Left lung (tissue), 10 donors: ENCODE results near the gene ANKS1B. TPM values are rescaled to one million over a fixed set of nuclear protein-coding genes. Genes with fewer than 3 reads are reported as not detected.

Experiments used
- ATAC-seq: fragments of 200-7000 bp; cut with Tn5 transposase; one replicate; pipeline ENCODE4 v1.9.1; 2020; ENCODE audit warnings: moderate library complexity
- DNase-seq, 4 donors: peaks; one replicate each; pipeline ENCODE4 v3.0.0-alpha.2; 2013 to 2020
- H3K27ac ChIP-seq, 2 donors: fragments of 200-600 bp; sonication (generic) in 1 of 2; one replicate each; pipeline versions ENCODE4 v1.5.0 to v1.8.0; 2020 to 2021
- H3K27me3 ChIP-seq, 2 donors: fragments of 200-600 bp; sonication (generic) in 1 of 2; one replicate each; pipeline versions ENCODE4 v1.5.0 to v1.8.0; 2020 to 2021
- H3K36me3 ChIP-seq, 2 donors: fragments of 200-600 bp; sonication (generic) in 1 of 2; one replicate each; pipeline versions ENCODE4 v1.5.0 to v1.8.0; 2020 to 2021
- H3K4me1 ChIP-seq, 2 donors: fragments of 200-600 bp; one replicate each; pipeline ENCODE4 v1.8.0; 2021
- H3K4me3 ChIP-seq, 2 donors: fragments of 200-600 bp; sonication (generic) in 1 of 2; one replicate each; pipeline versions ENCODE4 v1.5.0 to v1.8.0; 2020 to 2021; ENCODE audit warnings: mild to moderate bottlenecking in 1 of 2
- H3K9me3 ChIP-seq, 2 donors: fragments of 200-600 bp; sonication (generic) in 1 of 2; one replicate each; pipeline versions ENCODE4 v1.5.0 to v1.8.0; 2020 to 2021
- intact Hi-C, 2 donors: fragments of 100-400 bp; cut with DNase I; formaldehyde crosslinking; loops; one replicate each; pipeline versions ENCODE4 v1.11.2 to v1.14.2; 2022
- polyA plus RNA-seq, 6 donors: library from polyadenylated mRNA; unstranded; fragments of 120-200 nt; gene quantifications; one replicate each; pipeline ENCODE4 v1.2.1, GENCODE V29; 2013; ENCODE audit not compliant: insufficient read length in 6 of 6
- total RNA-seq, 2 donors: library from RNA; stranded (reverse); fragmentation: NEBNext Ultra II Directional; extraction: Animal tissue kit (Norgen Biotek cat#: 25700); gene quantifications; one replicate each; pipeline ENCODE4 v1.2.1, GENCODE V29; 2021
- TF ChIP-seq, protein P1 (sequence below), 2 donors: fragments of 200-600 bp; sonication (generic) in 1 of 2; IDR thresholded peaks; one replicate each; pipeline versions ENCODE4 v1.5.0 to v1.8.0; 2021; ENCODE audit warnings: antibody characterized with exemption in 2 of 2
- donor health status: DM: no; HTN: yes; CAD: no.
- donor health status: DM: no; HTN: no; CAD: no.

ANKS1B gene
- total and polyA plus RNA-seq, 8 donors = 4.9 to 31.8 (median 14.9) TPM

- TF ChIP-seq, protein P1, sequence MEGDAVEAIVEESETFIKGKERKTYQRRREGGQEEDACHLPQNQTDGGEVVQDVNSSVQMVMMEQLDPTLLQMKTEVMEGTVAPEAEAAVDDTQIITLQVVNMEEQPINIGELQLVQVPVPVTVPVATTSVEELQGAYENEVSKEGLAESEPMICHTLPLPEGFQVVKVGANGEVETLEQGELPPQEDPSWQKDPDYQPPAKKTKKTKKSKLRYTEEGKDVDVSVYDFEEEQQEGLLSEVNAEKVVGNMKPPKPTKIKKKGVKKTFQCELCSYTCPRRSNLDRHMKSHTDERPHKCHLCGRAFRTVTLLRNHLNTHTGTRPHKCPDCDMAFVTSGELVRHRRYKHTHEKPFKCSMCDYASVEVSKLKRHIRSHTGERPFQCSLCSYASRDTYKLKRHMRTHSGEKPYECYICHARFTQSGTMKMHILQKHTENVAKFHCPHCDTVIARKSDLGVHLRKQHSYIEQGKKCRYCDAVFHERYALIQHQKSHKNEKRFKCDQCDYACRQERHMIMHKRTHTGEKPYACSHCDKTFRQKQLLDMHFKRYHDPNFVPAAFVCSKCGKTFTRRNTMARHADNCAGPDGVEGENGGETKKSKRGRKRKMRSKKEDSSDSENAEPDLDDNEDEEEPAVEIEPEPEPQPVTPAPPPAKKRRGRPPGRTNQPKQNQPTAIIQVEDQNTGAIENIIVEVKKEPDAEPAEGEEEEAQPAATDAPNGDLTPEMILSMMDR (IDR thresholded peaks at IDR 0.05) = no peak
- H3K9me3 ChIP-seq = peaks cover 0 to 3% of the 10 kb centered on the region in 2 donors
- ATAC-seq (no peak), DNase-seq (no peak)
- no peaks in the 10 kb centered on the region for H3K27me3 ChIP-seq
- no peaks in the 10 kb centered on the region for H3K4me1 ChIP-seq
- no peak overlapping the region for H3K27ac ChIP-seq
- no peak overlapping the region for H3K4me3 ChIP-seq
- intact Hi-C loops = no loop called here
- no peaks in the 10 kb centered on the region for H3K36me3 ChIP-seq
These were observed 702.1 kb downstream of the ANKS1B start for GRCh38 chr12:99282624-99283023.

DNA sequence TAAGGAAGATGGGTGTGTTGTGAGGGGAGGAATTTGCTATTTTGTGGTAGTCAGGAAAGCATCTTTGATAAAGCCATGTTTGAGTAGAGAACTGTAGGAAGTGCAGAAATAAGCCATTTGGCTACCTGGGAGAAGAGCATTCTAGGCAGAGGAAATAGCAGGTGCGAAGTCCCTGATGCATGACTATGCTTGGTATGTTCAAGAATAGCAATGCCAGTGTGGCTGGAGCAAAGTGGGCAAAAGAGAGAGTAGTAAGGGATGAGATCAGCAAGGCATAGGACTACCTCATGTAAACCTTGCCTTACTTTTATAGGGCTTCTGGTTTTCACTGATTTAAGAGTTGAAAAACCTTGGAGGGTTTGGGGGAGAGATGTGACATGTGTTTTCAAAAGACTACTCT, 702.6 kb downstream of the ANKS1B start:
- Histone ChIP-seq H3K9me3 (peaks cover 0 to 5% of the 10 kb centered on the region in 2 donors), H3K4me1 (no peaks in the 10 kb centered on the region), H3K4me3 (no peak overlapping the region), H3K36me3 (no peaks in the 10 kb centered on the region), H3K27ac (no peak overlapping the region), H3K27me3 (no peaks in the 10 kb centered on the region)
- ATAC-seq (no peak), DNase-seq (no peak)
- TF ChIP-seq, protein P1 (IDR thresholded peaks at IDR 0.05) = no peak
- intact Hi-C loops = no loop called here

DNA sequence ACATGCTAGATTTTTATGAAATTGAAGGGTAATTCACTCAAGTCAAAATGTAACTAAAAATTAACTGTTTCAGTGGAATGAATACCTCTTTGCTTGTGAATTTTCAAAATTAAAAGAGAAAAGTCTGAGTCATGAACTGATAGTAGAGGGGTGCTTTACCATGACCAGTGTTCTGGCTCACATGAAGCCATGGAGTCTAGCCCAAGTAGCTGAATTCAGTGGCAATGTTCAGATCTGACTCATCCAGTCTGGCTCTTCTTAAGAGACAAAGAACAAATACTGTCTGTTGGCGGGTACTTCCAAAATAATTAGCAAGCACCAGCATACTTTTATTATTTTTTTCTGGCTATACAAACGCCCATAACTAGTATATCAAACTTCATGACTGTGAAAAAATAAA, 703.5 kb downstream of the ANKS1B start:
- H3K4me3 ChIP-seq = no peak overlapping the region
- no peak overlapping the region for H3K27ac ChIP-seq
- ATAC-seq = peak; percentile 34
- no peaks in the 10 kb centered on the region for H3K27me3 ChIP-seq
- TF ChIP-seq, protein P1 (IDR thresholded peaks at IDR 0.05) = no peak
- H3K36me3 ChIP-seq = no peaks in the 10 kb centered on the region
- intact Hi-C loops = no loop called here
- DNase-seq = no peak
- no peaks in the 10 kb centered on the region for H3K4me1 ChIP-seq
- peaks cover 0 to 10% of the 10 kb centered on the region in 2 donors for H3K9me3 ChIP-seq

- Histone ChIP-seq H3K4me1 (no peaks in the 10 kb centered on the region), H3K9me3 (peaks cover 0 to 11% of the 10 kb centered on the region in 2 donors), H3K27ac (no peak overlapping the region), H3K27me3 (no peaks in the 10 kb centered on the region), H3K36me3 (no peaks in the 10 kb centered on the region), H3K4me3 (no peak overlapping the region)
- DNase-seq (no peak), ATAC-seq (no peak)
- intact Hi-C loops = no loop called here
- TF ChIP-seq, protein P1 (IDR thresholded peaks at IDR 0.05) = no peak
These were observed 705.8 kb downstream of the ANKS1B start for GRCh38 chr12:99278899-99279298.

GRCh38 chr12:99277591-99278379, 707.0 kb downstream of the ANKS1B start:
- H3K4me1 ChIP-seq = no peaks in the 10 kb centered on the region
- intact Hi-C loops = no loop called here
- H3K4me3 ChIP-seq = no peak overlapping the region
- TF ChIP-seq, protein P1 (IDR thresholded peaks at IDR 0.05) = no peak
- H3K9me3 ChIP-seq = peaks cover 0 to 16% of the 10 kb centered on the region in 2 donors
- H3K27ac ChIP-seq = no peak overlapping the region
- DNase-seq = no peak
- no peaks in the 10 kb centered on the region for H3K36me3 ChIP-seq
- H3K27me3 ChIP-seq = no peaks in the 10 kb centered on the region
- no peak for ATAC-seq
